GM12892 (cell line): ENCODE results near the gene GBF1.

ENCODE experiments used
- POLR2A ChIP-seq: IDR thresholded peaks from 2 replicates; pipeline ENCODE4 v1.6.1; 2011; ENCODE audit warnings: low read depth, low read length, control low read depth
- POLR2AphosphoS5 ChIP-seq: IDR thresholded peaks from 2 replicates; pipeline ENCODE4 v1.6.1; 2011; ENCODE audit warnings: low read depth, low read length, control low read depth
- TAF1 ChIP-seq: IDR thresholded peaks from 2 replicates; pipeline ENCODE4 v1.6.1; 2011; ENCODE audit warnings: low read depth, mild to moderate bottlenecking, control low read depth, low read length, borderline replicate concordance

DNA sequence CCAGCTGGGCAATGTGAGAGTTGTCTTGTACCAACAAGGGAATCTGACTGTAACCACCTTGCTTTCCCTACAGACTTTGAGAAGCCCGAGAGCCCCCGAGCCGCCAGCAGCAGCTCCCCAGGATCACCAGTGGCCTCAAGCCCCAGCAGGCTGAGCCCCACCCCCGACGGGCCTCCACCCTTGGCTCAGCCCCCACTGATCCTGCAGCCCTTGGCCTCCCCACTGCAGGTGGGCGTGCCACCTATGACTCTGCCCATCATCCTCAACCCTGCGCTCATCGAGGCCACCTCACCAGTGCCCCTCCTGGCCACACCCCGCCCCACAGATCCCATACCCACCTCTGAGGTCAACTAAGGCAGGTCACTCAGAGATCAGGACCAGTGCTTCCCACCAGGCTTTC, 136.7 kb downstream of the GBF1 start:
- TF ChIP-seq POLR2A (no peak), POLR2AphosphoS5 (no peak), TAF1 (no peak)
